Endothelial cell (in vitro differentiated cells): ENCODE data around the gene ZFYVE9. TPM values are rescaled to one million over a fixed set of nuclear protein-coding genes. Genes with fewer than 3 reads are reported as not detected.

Experiments
- DNase-seq: peaks from one replicate; pipeline ENCODE4 v3.0.0; 2021; ENCODE audit warnings: low spot score
- H3K27ac Mint-ChIP-seq: one replicate; pipeline ENCODE4 v1.8.0; 2021; ENCODE audit warnings: mixed read lengths, inconsistent platforms; ENCODE audit not compliant: unreplicated experiment
- H3K27me3 Mint-ChIP-seq: one replicate; pipeline ENCODE4 v1.8.0; 2021; ENCODE audit warnings: mild to moderate bottlenecking, moderate library complexity, mixed read lengths, inconsistent platforms; ENCODE audit not compliant: unreplicated experiment
- H3K36me3 Mint-ChIP-seq: one replicate; pipeline ENCODE4 v1.8.0; 2021; ENCODE audit warnings: mild to moderate bottlenecking, low read depth, mixed read lengths, inconsistent platforms; ENCODE audit not compliant: unreplicated experiment
- H3K4me1 Mint-ChIP-seq: one replicate; pipeline ENCODE4 v1.8.0; 2021; ENCODE audit warnings: mild to moderate bottlenecking, mixed read lengths, inconsistent platforms; ENCODE audit not compliant: unreplicated experiment
- H3K4me3 Mint-ChIP-seq: one replicate; pipeline ENCODE4 v1.8.0; 2021; ENCODE audit warnings: mild to moderate bottlenecking, mixed read lengths, inconsistent platforms; ENCODE audit not compliant: unreplicated experiment
- H3K9me3 Mint-ChIP-seq: one replicate; pipeline ENCODE4 v1.8.0; 2021; ENCODE audit warnings: mixed read lengths, inconsistent platforms; ENCODE audit not compliant: unreplicated experiment
- total RNA-seq: library from RNA; stranded (reverse); fragmentation: NEBNext Ultra II Directional; extraction: Animal tissue kit (Norgen Biotek cat#: 25700); gene quantifications from one replicate; pipeline ENCODE4 v1.2.1, GENCODE V29; 2021; ENCODE audit not compliant: unreplicated experiment
- TF ChIP-seq, protein P1 (sequence below): fragments of 200-600 bp; sonication (generic); IDR thresholded peaks from one replicate; pipeline ENCODE4 v1.5.0; 2021; ENCODE audit warnings: antibody characterized with exemption; ENCODE audit not compliant: unreplicated experiment

ZFYVE9 gene
- total RNA-seq, 1 donor from 2014 or later: 19.5 TPM

GRCh38 chr1:52234708-52235107 is 92.8 kb downstream of the ZFYVE9 start:
- Mint-ChIP-seq H3K27ac (no peak overlapping the region), H3K4me3 (no peak overlapping the region), H3K36me3 (no peaks in the 10 kb centered on the region), H3K4me1 (no peaks in the 10 kb centered on the region), H3K9me3 (no peaks in the 10 kb centered on the region), H3K27me3 (no peaks in the 10 kb centered on the region)
- DNase-seq: no peak
- TF ChIP-seq, protein P1, sequence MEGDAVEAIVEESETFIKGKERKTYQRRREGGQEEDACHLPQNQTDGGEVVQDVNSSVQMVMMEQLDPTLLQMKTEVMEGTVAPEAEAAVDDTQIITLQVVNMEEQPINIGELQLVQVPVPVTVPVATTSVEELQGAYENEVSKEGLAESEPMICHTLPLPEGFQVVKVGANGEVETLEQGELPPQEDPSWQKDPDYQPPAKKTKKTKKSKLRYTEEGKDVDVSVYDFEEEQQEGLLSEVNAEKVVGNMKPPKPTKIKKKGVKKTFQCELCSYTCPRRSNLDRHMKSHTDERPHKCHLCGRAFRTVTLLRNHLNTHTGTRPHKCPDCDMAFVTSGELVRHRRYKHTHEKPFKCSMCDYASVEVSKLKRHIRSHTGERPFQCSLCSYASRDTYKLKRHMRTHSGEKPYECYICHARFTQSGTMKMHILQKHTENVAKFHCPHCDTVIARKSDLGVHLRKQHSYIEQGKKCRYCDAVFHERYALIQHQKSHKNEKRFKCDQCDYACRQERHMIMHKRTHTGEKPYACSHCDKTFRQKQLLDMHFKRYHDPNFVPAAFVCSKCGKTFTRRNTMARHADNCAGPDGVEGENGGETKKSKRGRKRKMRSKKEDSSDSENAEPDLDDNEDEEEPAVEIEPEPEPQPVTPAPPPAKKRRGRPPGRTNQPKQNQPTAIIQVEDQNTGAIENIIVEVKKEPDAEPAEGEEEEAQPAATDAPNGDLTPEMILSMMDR: no peak

DNA sequence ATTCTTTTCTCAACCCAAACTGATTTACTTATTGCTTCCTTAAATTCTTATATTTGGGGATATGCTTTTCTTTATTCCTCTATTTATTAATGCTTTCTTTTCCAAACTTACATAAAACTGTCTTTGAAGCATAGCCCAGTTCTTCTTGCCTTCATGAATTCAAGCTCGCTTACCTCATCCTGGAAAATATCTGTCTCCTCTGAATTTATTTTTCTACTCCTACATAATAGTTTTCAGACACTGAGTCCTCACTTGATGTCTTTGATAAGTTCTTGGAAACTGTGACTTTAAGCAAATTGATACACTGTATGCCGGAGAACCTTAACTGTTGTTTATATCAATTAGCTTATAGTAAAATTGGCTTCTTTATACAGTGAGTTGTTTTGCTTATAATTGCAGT is 93.8 kb downstream of the ZFYVE9 start:
- TF ChIP-seq, protein P1: no peak
- H3K27ac Mint-ChIP-seq: no peak overlapping the region
- H3K4me3 Mint-ChIP-seq: no peak overlapping the region
- no peak for DNase-seq
- H3K27me3 Mint-ChIP-seq: no peaks in the 10 kb centered on the region
- H3K36me3 Mint-ChIP-seq: no peaks in the 10 kb centered on the region
- H3K4me1 Mint-ChIP-seq: peaks cover 4% of the 10 kb centered on the region
- H3K9me3 Mint-ChIP-seq: no peaks in the 10 kb centered on the region

GRCh38 chr1:52237430-52237829 is 95.5 kb downstream of the ZFYVE9 start:
- Mint-ChIP-seq H3K27me3 (no peaks in the 10 kb centered on the region), H3K27ac (no peak overlapping the region), H3K9me3 (no peaks in the 10 kb centered on the region), H3K4me1 (peaks cover 6% of the 10 kb centered on the region), H3K36me3 (no peaks in the 10 kb centered on the region), H3K4me3 (no peak overlapping the region)
- TF ChIP-seq, protein P1: no peak
- no peak for DNase-seq

- Mint-ChIP-seq H3K27ac (no peak overlapping the region), H3K4me1 (peaks cover 6% of the 10 kb centered on the region), H3K36me3 (no peaks in the 10 kb centered on the region), H3K4me3 (no peak overlapping the region), H3K27me3 (no peaks in the 10 kb centered on the region), H3K9me3 (no peaks in the 10 kb centered on the region)
- TF ChIP-seq, protein P1: no peak
- no peak for DNase-seq
These were observed 96.6 kb downstream of the ZFYVE9 start for GRCh38 chr1:52238474-52238873.

DNA sequence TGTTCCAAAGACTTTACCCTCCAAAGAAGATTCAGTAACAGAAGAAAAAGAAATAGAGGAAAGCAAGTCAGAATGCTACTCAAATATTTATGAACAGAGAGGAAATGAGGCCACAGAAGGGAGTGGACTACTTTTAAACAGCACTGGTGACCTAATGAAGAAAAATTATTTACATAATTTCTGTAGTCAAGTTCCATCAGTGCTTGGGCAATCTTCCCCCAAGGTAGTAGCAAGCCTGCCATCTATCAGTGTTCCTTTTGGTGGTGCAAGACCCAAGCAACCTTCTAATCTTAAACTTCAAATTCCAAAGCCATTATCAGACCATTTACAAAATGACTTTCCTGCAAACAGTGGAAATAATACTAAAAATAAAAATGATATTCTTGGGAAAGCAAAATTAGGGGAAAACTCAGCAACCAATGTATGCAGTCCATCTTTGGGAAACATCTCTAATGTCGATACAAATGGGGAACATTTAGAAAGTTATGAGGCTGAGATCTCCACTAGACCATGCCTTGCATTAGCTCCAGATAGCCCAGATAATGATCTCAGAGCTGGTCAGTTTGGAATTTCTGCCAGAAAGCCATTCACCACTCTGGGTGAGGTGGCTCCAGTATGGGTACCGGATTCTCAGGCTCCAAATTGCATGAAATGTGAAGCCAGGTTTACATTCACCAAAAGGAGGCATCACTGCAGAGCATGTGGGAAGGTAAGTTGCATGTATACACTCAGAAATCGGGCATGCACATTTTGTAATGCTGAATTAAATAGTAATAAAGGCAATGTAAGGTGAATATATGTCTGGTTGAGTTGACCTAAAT is 97.2 kb downstream of the ZFYVE9 start:
- no peak overlapping the region for H3K27ac Mint-ChIP-seq
- no peak for DNase-seq
- TF ChIP-seq, protein P1: no peak
- no peak overlapping the region for H3K4me3 Mint-ChIP-seq
- no peaks in the 10 kb centered on the region for H3K36me3 Mint-ChIP-seq
- H3K27me3 Mint-ChIP-seq: no peaks in the 10 kb centered on the region
- H3K9me3 Mint-ChIP-seq: no peaks in the 10 kb centered on the region
- H3K4me1 Mint-ChIP-seq: peaks cover 6% of the 10 kb centered on the region
